Heart right ventricle (tissue), 16 donors: Measurements from ENCODE around the gene ZSCAN20. TPM values are rescaled to one million over a fixed set of nuclear protein-coding genes. Genes with fewer than 3 reads are reported as not detected.

ENCODE experiments used
- ATAC-seq, 8 donors: fragments of 200-7000 bp; cut with Tn5 transposase; one replicate each; pipeline ENCODE4 v1.9.1; 2020; ENCODE audit warnings: mild to moderate bottlenecking in 8 of 8, moderate library complexity in 8 of 8, moderate number of reproducible peaks in 1 of 8
- DNase-seq, 2 donors: peaks; one replicate each; pipeline ENCODE4 v3.0.0-alpha.2; 2020
- H3K27ac ChIP-seq, 10 donors: fragments of 200-600 bp; sonication (generic) in 2 of 10; one replicate each; pipeline versions ENCODE4 v1.5.0 to v1.8.0; 2020 to 2022; ENCODE audit warnings: mild to moderate bottlenecking in 3 of 10
- H3K27me3 ChIP-seq, 7 donors: fragments of 200-600 bp; one replicate each; pipeline ENCODE4 v1.8.0; 2021 to 2022; ENCODE audit warnings: mild to moderate bottlenecking in 2 of 7
- H3K36me3 ChIP-seq, 9 donors: fragments of 200-600 bp; sonication (generic) in 1 of 9; one replicate each; pipeline versions ENCODE4 v1.5.0 to v1.8.0; 2020 to 2022; ENCODE audit warnings: mild to moderate bottlenecking in 2 of 9
- H3K4me1 ChIP-seq, 9 donors: fragments of 200-600 bp; sonication (generic) in 1 of 9; one replicate each; pipeline versions ENCODE4 v1.5.0 to v1.8.0; 2020 to 2022; ENCODE audit warnings: mild to moderate bottlenecking in 4 of 9
- H3K4me3 ChIP-seq, 10 donors: fragments of 200-600 bp; sonication (generic) in 2 of 10; one replicate each; pipeline versions ENCODE4 v1.5.0 to v1.8.0; 2020 to 2022; ENCODE audit warnings: mild to moderate bottlenecking in 7 of 10, moderate library complexity in 2 of 10
- H3K9me3 ChIP-seq, 11 donors: fragments of 200-600 bp in 10 of 11; sonication (generic) in 2 of 11; one replicate each; pipeline versions ENCODE4 v1.5.0 to v1.8.0; 2013 to 2022; ENCODE audit warnings: mild to moderate bottlenecking in 2 of 11, control low read depth in 1 of 11, moderate library complexity in 1 of 11
- CTCF ChIP-seq, 9 donors: fragments of 200-600 bp; sonication (generic) in 2 of 9; IDR thresholded peaks; one replicate each; pipeline versions ENCODE4 v1.5.0 to v1.8.0; 2021 to 2022; ENCODE audit warnings: antibody characterized with exemption in 9 of 9, mild to moderate bottlenecking in 5 of 9, moderate library complexity in 1 of 9
- WGBS, 2 donors: extraction: QIAGEN DNeasy Blood & Tissue Kit; methylation state at CpG; one replicate each; pipeline ENCODE4 v1.1.7; 2013; ENCODE audit warnings: inconsistent platforms in 1 of 2; 5-methylcytosine and 5-hydroxymethylcytosine counted together
- intact Hi-C, 10 donors: fragments of 100-400 bp; cut with DNase I; formaldehyde crosslinking; loops; one replicate each; pipeline versions ENCODE4 v1.11.1 to v1.14.2; 2022
- polyA plus RNA-seq, 2 donors: library from polyadenylated mRNA; stranded (reverse); fragments of 200-250 nt; gene quantifications; one replicate each; pipeline ENCODE4 v1.2.3, GENCODE V29; 2013
- total RNA-seq, 10 donors: library from RNA; stranded (reverse); fragmentation: NEBNext Ultra II Directional in 3 of 10; extraction: Animal tissue kit (Norgen Biotek cat#: 25700) in 3 of 10; gene quantifications; one replicate each; pipeline versions ENCODE4 v1.2.1 to v1.2.4, GENCODE V29; 2021 to 2023
- donor health status: Arrhythmogenic right ventricular cardiomyopathy.
- donor health status: ischemic (EF 13 %, LVEDD 7.1; RV severe dilation, severe dysfunction).
- donor health status: healthy with polysubstance abuse.
- donor health status: DM: no; HTN: yes; CAD: no.
- donor health status: DM: no; HTN: no; CAD: no.
- donor health status: ischemic (EF 25% LVEDD 6.9; RV normal size, moderate dysfunction).
- donor health status: ischemic (EF 25% LVEDD 5.7; RV mildly dilated, moderate dysfunction).
- donor health status: healthy.
- donor health status: DM: yes; HTN: yes; CAD: no.
- donor health status: Ischemic cardiomyopathy.
- donor health status: ischemic (EF 35%, LVEDD 5.7; RV mildly dilated, moderate dysfunction).
- donor health status: nonischemic (EF 11% LVEDD 7.7; RV severe dilation, severe dysfunction).
- donor health status: DM: yes; HTN: yes; CAD: no.
- donor health status: PGD.
- donor health status: ischemic (EF 29% LVEDD 5.4; RV normal size, mild dysfunction).
- donor health status: nonischemic (EF 23%, LVEDD 6.1; RV moderate dilation, normal function).

ZSCAN20 gene
- total and polyA plus RNA-seq, 12 donors: 0.83 to 9.3 (median 5.6) TPM

- no peak for ATAC-seq
- H3K27ac ChIP-seq: no peak overlapping the region
- H3K9me3 ChIP-seq: no peaks in the 10 kb centered on the region
- H3K36me3 ChIP-seq: no peaks in the 10 kb centered on the region
- intact Hi-C loops: no loop called here
- H3K4me1 ChIP-seq: no peaks in the 10 kb centered on the region
- H3K27me3 ChIP-seq: no peaks in the 10 kb centered on the region
- H3K4me3 ChIP-seq: no peak overlapping the region
- WGBS, 2 donors: 82 to 84% methylated on average over 1 of the region's 1 CpG
- no peak for TF ChIP-seq CTCF (IDR thresholded peaks at IDR 0.05)
- no peak for DNase-seq
These were observed 57.5 kb downstream of the ZSCAN20 start for GRCh38 chr1:33529957-33530356.

- 70 to 79% methylated on average over 3 of the region's 3 CpGs for WGBS, 2 donors
- Histone ChIP-seq H3K27me3 (no peaks in the 10 kb centered on the region), H3K9me3 (no peaks in the 10 kb centered on the region), H3K27ac (no peak overlapping the region), H3K4me3 (no peak overlapping the region), H3K36me3 (no peaks in the 10 kb centered on the region), H3K4me1 (no peaks in the 10 kb centered on the region)
- TF ChIP-seq CTCF (IDR thresholded peaks at IDR 0.05): no peak
- intact Hi-C loops: no loop called here
- DNase-seq: no peak
- ATAC-seq: no peak
These were observed 59.8 kb downstream of the ZSCAN20 start for GRCh38 chr1:33532250-33532649.

- Histone ChIP-seq H3K4me1 (no peaks in the 10 kb centered on the region), H3K27me3 (no peaks in the 10 kb centered on the region), H3K36me3 (no peaks in the 10 kb centered on the region), H3K9me3 (no peaks in the 10 kb centered on the region), H3K27ac (no peak overlapping the region), H3K4me3 (no peak overlapping the region)
- WGBS, 2 donors: 92 to 93% methylated on average over 13 of the region's 13 CpGs
- ATAC-seq: no peak
- no peak for TF ChIP-seq CTCF (IDR thresholded peaks at IDR 0.05)
- intact Hi-C loops: no loop called here
- no peak for DNase-seq
These were observed 60.5 kb downstream of the ZSCAN20 start for GRCh38 chr1:33532936-33533335.

- ATAC-seq (no peak), DNase-seq (no peak)
- H3K36me3 ChIP-seq: no peaks in the 10 kb centered on the region
- H3K4me1 ChIP-seq: no peaks in the 10 kb centered on the region
- no peaks in the 10 kb centered on the region for H3K9me3 ChIP-seq
- H3K27me3 ChIP-seq: no peaks in the 10 kb centered on the region
- intact Hi-C loops: no loop called here
- H3K4me3 ChIP-seq: no peak overlapping the region
- no peak overlapping the region for H3K27ac ChIP-seq
- TF ChIP-seq CTCF (IDR thresholded peaks at IDR 0.05): no peak
- WGBS, 2 donors: 85 to 86% methylated on average over 2 of the region's 2 CpGs
These were observed 62.9 kb downstream of the ZSCAN20 start for GRCh38 chr1:33535334-33535733.

- DNase-seq (no peak), ATAC-seq (no peak)
- H3K27me3 ChIP-seq: no peaks in the 10 kb centered on the region
- no peak overlapping the region for H3K4me3 ChIP-seq
- intact Hi-C loops: no loop called here
- WGBS, 2 donors: 95 to 97% methylated on average over 5 of the region's 5 CpGs
- H3K9me3 ChIP-seq: no peaks in the 10 kb centered on the region
- TF ChIP-seq CTCF (IDR thresholded peaks at IDR 0.05): no peak
- H3K4me1 ChIP-seq: no peaks in the 10 kb centered on the region
- H3K27ac ChIP-seq: no peak overlapping the region
- no peaks in the 10 kb centered on the region for H3K36me3 ChIP-seq
These were observed 65.4 kb downstream of the ZSCAN20 start for GRCh38 chr1:33537885-33538284.
